HG02973 (cell line): ENCODE measurements around the gene LPAR1.

Experiments
- ATAC-seq: cut with Tn5 transposase; IDR thresholded peaks from one replicate; pipeline ENCODE4 v1.9.1; 2021; ENCODE audit warnings: moderate library complexity; ENCODE audit not compliant: unreplicated experiment

LPAR1 gene

GRCh38 chr9:110960288-110960687 lies 78.0 kb downstream of the LPAR1 start:
- no peak for ATAC-seq

GRCh38 chr9:110958847-110959246 lies 79.4 kb downstream of the LPAR1 start:
- no peak for ATAC-seq

- no peak for ATAC-seq
Observed at GRCh38 chr9:110954822-110955291, 83.4 kb downstream of the LPAR1 start.

GRCh38 chr9:110952540-110952859 lies 85.8 kb downstream of the LPAR1 start:
- ATAC-seq, result no peak

- ATAC-seq, result no peak
Observed at GRCh38 chr9:110951805-110952539, 86.3 kb downstream of the LPAR1 start.

- ATAC-seq, result no peak
Observed at GRCh38 chr9:110950041-110950645, 88.1 kb downstream of the LPAR1 start.

- ATAC-seq, result no peak
Observed at GRCh38 chr9:110949081-110949480, 89.2 kb downstream of the LPAR1 start.

GRCh38 chr9:110947491-110948044 lies 90.7 kb downstream of the LPAR1 start:
- no peak for ATAC-seq

GRCh38 chr9:110942522-110942921 lies 95.7 kb downstream of the LPAR1 start:
- no peak for ATAC-seq

- ATAC-seq, result no peak
Observed at GRCh38 chr9:110940951-110941557, 97.2 kb downstream of the LPAR1 start.

- no peak for ATAC-seq
Observed at GRCh38 chr9:110939573-110939972, 98.7 kb downstream of the LPAR1 start.

GRCh38 chr9:110939047-110939446 lies 99.2 kb downstream of the LPAR1 start:
- no peak for ATAC-seq

- no peak for ATAC-seq
Observed at GRCh38 chr9:110938242-110938641, 100.0 kb downstream of the LPAR1 start.

GRCh38 chr9:110936719-110937452 lies 101.4 kb downstream of the LPAR1 start:
- ATAC-seq, result no peak

- no peak for ATAC-seq
Observed at GRCh38 chr9:110936237-110936636, 102.0 kb downstream of the LPAR1 start.

GRCh38 chr9:110935829-110936228 lies 102.4 kb downstream of the LPAR1 start:
- ATAC-seq, result no peak

- peak; percentile 83 for ATAC-seq
Observed at GRCh38 chr9:110933350-110934001, 104.8 kb downstream of the LPAR1 start.

GRCh38 chr9:110932863-110933262 lies 105.4 kb downstream of the LPAR1 start:
- ATAC-seq, result no peak

- ATAC-seq, result no peak
Observed at GRCh38 chr9:110928599-110928998, 109.7 kb downstream of the LPAR1 start.

- no peak for ATAC-seq
Observed at GRCh38 chr9:110926828-110927487, 111.3 kb downstream of the LPAR1 start.
